ENCODE data around the gene SORBS2.

DNA sequence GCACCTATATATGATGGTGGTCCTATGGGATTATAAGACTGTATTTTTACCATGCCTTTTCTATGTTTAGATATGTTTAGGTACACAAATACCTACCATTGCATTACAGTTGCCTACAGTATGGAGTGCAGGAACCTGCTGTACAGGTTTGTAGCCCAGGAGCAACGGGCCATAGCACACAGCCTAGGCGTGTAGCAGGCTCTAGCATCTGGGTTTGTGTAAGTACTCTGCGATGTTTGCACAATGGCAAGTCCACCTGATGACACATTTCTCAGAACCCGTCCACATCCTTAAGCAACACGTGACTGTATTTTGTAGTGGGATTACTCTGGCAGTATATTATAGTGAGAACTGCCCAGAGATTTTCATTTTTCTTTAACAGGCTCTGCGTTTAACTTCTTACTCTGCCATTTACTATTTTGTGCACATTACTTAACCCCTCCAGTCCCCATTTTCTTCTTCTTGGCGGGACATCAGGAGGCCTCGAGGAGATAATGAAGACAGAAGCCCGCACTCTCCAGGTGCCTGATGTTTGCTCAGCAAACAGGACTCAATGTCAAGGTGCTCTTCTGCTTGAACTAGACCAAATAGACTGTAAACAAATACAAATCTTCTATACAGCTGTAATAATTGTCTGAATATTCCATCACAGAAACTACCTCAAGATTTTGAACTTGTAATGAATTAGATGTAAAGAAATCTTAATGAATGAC, 174.7 kb downstream of the SORBS2 start:
- TF ChIP-seq POLR2A (IDR thresholded peaks at IDR 0.05; ENCODE audit: control extremely low read depth in 1 of 2, low read depth in 2 of 2, low read length in 2 of 2), result no peak
- TF ChIP-seq, protein P1, sequence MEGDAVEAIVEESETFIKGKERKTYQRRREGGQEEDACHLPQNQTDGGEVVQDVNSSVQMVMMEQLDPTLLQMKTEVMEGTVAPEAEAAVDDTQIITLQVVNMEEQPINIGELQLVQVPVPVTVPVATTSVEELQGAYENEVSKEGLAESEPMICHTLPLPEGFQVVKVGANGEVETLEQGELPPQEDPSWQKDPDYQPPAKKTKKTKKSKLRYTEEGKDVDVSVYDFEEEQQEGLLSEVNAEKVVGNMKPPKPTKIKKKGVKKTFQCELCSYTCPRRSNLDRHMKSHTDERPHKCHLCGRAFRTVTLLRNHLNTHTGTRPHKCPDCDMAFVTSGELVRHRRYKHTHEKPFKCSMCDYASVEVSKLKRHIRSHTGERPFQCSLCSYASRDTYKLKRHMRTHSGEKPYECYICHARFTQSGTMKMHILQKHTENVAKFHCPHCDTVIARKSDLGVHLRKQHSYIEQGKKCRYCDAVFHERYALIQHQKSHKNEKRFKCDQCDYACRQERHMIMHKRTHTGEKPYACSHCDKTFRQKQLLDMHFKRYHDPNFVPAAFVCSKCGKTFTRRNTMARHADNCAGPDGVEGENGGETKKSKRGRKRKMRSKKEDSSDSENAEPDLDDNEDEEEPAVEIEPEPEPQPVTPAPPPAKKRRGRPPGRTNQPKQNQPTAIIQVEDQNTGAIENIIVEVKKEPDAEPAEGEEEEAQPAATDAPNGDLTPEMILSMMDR (IDR thresholded peaks at IDR 0.05; ENCODE audit: control extremely low read depth in 1 of 3, insufficient read depth in 1 of 3, low read depth in 1 of 3, low read length in 3 of 3), result no peak
